Cardiac muscle cell (in vitro differentiated cells and primary cell): ENCODE data around the gene TCF7L1. TPM values are rescaled to one million over a fixed set of nuclear protein-coding genes. Genes with fewer than 3 reads are reported as not detected.

Experiments
- DNase-seq, 2 donors: peaks; one replicate each; pipeline versions ENCODE4 v3.0.0 to v3.0.0-alpha.2; 2010 to 2017; ENCODE audit warnings: low read depth in 1 of 2, low spot score in 1 of 2
- H3K27ac ChIP-seq: fragments of 200-600 bp; sonication (generic); 2 replicates; pipeline ENCODE4 v1.5.1; 2016
- H3K27me3 ChIP-seq: fragments of 200-600 bp; sonication (generic); 2 replicates; pipeline ENCODE4 v1.6.0; 2016; ENCODE audit warnings: control low read depth
- H3K36me3 ChIP-seq: fragments of 200-600 bp; sonication (generic); 2 replicates; pipeline ENCODE4 v1.5.1; 2016; ENCODE audit warnings: control low read depth
- H3K4me1 ChIP-seq: fragments of 200-600 bp; sonication (generic); 2 replicates; pipeline ENCODE4 v1.8.1; 2017; ENCODE audit warnings: low read depth, mild to moderate bottlenecking, mixed run types
- H3K4me3 ChIP-seq: fragments of 200-600 bp; sonication (generic); 2 replicates; pipeline ENCODE4 v1.5.1; 2016; ENCODE audit warnings: mild to moderate bottlenecking
- H3K9me3 ChIP-seq: fragments of 200-600 bp; sonication (generic); 2 replicates; pipeline ENCODE4 v1.5.1; 2017; ENCODE audit warnings: low read depth, mild to moderate bottlenecking, control low read depth
- polyA plus RNA-seq: library from polyadenylated mRNA; unstranded; fragments of >200 nt; fragmentation: Nextera tagmentation; extraction: Ambion mirVana; gene quantifications from 2 replicates; pipeline ENCODE4 v1.2.1, GENCODE V29; 2016
- total RNA-seq: library from RNA; depleted of rRNA; stranded (reverse); fragments of >200 nt; gene quantifications from 2 replicates; pipeline ENCODE4 v1.2.3, GENCODE V29; 2016
- TF ChIP-seq, protein P1 (sequence below): IDR thresholded peaks from 2 replicates; pipeline ENCODE4 v1.5.1; 2012; ENCODE audit warnings: low read depth, mild to moderate bottlenecking, low read length

The TCF7L1 gene
- total and polyA plus RNA-seq, 2 experiments from 2014 or later, result 5.3 to 10.0 TPM

DNA sequence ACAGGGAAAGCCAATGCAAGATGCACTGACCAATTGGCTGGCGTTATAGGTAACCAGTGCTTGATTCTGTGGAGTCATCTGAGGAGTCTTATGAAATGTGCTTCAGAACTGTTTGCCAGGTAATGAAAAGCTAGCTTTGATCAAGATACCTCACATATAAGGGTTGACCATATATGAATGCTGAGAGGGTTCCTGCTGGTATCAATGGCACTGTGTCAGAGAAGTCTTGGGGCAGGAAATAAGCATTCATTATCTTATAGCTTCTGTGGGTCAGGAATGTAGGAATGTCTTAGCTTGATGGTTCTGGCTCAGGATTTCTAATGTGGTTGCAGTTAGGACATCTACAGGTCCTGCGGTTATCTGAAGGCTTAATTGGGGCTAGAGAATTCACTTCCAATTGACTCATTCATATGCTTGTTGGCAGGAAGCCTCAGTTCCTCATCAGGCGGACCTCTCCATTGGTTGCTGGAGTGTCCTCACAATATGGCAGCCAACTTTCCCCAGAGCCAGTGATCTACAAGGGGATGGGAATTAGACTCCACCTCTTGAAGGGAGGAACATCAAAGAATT lies 22.1 kb upstream of the TCF7L1 start:
- Histone ChIP-seq H3K4me3 (no peak overlapping the region), H3K36me3 (no peaks in the 10 kb centered on the region), H3K4me1 (no peaks in the 10 kb centered on the region), H3K27ac (no peak overlapping the region), H3K27me3 (peaks cover 12% of the 10 kb centered on the region), H3K9me3 (no peaks in the 10 kb centered on the region)
- peak in 1 of 2 donors; percentile 80 for DNase-seq
- TF ChIP-seq, protein P1, sequence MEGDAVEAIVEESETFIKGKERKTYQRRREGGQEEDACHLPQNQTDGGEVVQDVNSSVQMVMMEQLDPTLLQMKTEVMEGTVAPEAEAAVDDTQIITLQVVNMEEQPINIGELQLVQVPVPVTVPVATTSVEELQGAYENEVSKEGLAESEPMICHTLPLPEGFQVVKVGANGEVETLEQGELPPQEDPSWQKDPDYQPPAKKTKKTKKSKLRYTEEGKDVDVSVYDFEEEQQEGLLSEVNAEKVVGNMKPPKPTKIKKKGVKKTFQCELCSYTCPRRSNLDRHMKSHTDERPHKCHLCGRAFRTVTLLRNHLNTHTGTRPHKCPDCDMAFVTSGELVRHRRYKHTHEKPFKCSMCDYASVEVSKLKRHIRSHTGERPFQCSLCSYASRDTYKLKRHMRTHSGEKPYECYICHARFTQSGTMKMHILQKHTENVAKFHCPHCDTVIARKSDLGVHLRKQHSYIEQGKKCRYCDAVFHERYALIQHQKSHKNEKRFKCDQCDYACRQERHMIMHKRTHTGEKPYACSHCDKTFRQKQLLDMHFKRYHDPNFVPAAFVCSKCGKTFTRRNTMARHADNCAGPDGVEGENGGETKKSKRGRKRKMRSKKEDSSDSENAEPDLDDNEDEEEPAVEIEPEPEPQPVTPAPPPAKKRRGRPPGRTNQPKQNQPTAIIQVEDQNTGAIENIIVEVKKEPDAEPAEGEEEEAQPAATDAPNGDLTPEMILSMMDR, result no peak

DNA sequence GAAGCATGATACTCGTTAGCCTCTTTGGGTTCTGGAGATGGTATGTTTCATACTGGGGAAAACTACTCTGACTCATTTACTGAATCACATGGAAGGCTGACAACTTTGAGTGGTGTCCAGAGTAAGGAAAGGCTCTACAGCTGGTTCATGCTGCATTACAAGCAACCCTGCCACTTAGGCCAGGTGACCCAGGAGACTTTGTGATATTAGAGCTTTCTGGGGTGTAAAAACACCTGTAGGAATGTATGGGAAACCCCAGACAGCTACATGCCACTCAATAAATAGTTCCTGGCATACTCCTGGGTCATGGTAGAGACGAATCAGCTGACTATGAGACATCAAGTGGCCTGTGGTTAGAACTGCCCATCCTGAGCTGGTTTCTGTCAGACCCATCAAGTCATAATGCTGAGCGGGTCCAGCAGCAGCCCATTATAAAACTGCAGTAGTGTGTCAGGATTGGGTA lies 21.3 kb upstream of the TCF7L1 start:
- no peaks in the 10 kb centered on the region for H3K4me1 ChIP-seq
- H3K9me3 ChIP-seq, result no peaks in the 10 kb centered on the region
- H3K27me3 ChIP-seq, result peaks cover 19% of the 10 kb centered on the region
- TF ChIP-seq, protein P1, result no peak
- H3K36me3 ChIP-seq, result no peaks in the 10 kb centered on the region
- H3K27ac ChIP-seq, result no peak overlapping the region
- no peak overlapping the region for H3K4me3 ChIP-seq
- no peak for DNase-seq

DNA sequence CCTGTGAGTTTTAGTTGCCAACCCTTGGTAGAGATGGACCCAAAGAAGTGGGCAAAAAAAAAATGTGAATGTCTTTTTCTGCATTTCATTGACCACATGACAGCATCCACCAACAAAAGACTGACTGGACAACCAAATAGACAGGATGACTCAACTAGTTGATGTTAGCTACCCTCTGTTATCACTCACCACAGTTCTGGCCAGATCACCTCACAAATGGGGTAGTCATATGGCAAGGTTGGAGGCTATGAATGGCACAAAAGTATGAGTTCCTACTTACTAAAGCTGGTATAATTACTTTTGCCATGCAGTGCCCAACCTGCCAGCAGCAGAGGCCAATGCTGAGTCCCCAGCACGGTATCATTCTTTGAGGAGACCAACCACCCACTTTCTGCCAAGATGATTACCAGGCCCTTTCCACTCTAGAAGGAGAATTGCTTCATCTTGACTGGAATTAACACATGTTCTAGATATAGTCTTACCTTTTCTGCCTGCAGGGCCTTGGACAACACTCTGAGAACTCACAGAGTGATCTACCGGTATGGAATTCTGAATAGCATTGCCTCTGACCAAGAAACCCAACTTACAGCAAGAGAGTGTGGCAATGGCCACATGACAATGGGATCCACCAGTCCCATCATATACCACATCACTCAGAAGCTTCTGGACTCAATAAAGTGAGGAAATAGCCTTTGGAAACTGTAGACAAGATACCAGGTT lies 20.1 kb upstream of the TCF7L1 start:
- no peaks in the 10 kb centered on the region for H3K36me3 ChIP-seq
- peaks cover 19% of the 10 kb centered on the region for H3K27me3 ChIP-seq
- TF ChIP-seq, protein P1, result no peak
- no peaks in the 10 kb centered on the region for H3K9me3 ChIP-seq
- no peak overlapping the region for H3K27ac ChIP-seq
- H3K4me3 ChIP-seq, result no peak overlapping the region
- no peak for DNase-seq
- no peaks in the 10 kb centered on the region for H3K4me1 ChIP-seq

DNA sequence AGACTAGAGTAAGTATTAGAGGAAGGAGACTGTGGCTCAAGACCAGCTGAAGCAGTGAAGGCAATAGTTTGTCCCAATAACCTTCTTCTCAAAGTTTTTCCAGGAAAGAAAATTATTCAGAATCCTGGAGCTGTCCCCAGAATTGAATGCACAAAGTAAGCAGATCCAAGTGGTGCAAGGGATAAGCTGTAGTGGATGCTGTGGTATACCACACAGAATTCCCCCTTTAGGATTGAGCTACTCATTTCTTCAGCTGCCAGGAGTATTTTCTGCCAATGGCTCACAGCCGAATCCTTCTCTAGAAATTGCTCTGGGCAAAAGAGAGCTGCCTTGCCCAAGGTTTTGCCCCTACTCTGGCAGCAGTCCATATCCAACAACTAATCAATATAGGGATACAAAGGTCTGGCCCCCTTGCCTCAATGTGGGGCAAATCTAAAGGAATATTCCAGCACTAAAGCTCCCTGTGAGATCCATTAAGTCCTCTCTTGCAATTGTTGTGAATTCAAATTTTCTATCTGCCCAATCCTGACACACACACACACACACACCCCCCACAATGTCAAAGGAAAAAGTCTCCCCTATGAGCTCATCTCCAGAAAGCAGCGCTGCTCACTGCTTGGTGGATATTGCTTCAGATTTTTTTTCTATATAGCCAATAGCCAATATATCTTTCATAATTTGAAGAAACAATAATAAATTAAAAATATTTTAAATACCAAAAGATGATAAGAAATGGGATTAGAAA lies 18.4 kb upstream of the TCF7L1 start:
- H3K4me3 ChIP-seq, result no peak overlapping the region
- no peaks in the 10 kb centered on the region for H3K36me3 ChIP-seq
- H3K9me3 ChIP-seq, result no peaks in the 10 kb centered on the region
- H3K27ac ChIP-seq, result no peak overlapping the region
- TF ChIP-seq, protein P1, result no peak
- peaks cover 19% of the 10 kb centered on the region for H3K27me3 ChIP-seq
- no peaks in the 10 kb centered on the region for H3K4me1 ChIP-seq
- no peak for DNase-seq

DNA sequence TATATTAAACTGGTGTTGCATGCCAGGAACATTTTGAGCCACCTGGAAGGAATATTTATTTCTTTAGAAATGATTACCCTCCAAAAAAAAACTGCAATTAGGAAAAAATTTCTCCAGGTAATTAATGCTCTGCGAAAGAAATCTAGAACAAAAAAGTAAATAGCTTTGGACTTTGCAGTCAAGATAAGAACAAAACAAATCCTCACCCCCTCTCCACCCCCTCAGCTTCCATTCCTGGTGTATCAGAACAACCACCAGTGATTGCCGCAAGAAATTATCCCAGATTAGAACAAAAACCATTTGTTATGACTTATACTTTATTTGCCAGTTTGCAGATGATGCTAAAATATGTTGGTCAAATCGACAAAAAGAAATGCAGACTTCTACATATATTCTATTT lies 17.0 kb upstream of the TCF7L1 start:
- no peaks in the 10 kb centered on the region for H3K36me3 ChIP-seq
- no peaks in the 10 kb centered on the region for H3K4me1 ChIP-seq
- no peak overlapping the region for H3K27ac ChIP-seq
- no peak for DNase-seq
- H3K4me3 ChIP-seq, result no peak overlapping the region
- H3K27me3 ChIP-seq, result peaks cover 19% of the 10 kb centered on the region
- H3K9me3 ChIP-seq, result no peaks in the 10 kb centered on the region
- TF ChIP-seq, protein P1, result no peak
